ENCODE data around the gene SH3BP5L.

The SH3BP5L gene

GRCh38 chr1:248825909-248826760 lies at the start of gene SH3BP5L:
TSS of gene SH3BP5L (minus strand) at chr1:248825915. CDS start at chr1:248824935, 980 bp downstream.
- DNase-seq: peak; percentile 99

GRCh38 chr1:248873993-248874533 lies 48.3 kb upstream of the SH3BP5L start:
- peak; percentile 98 for DNase-seq

GRCh38 chr1:248873409-248873992 lies 47.8 kb upstream of the SH3BP5L start:
- peak; percentile 99 for DNase-seq

GRCh38 chr1:248872752-248873408 lies 47.2 kb upstream of the SH3BP5L start:
- peak; percentile 93 for DNase-seq

GRCh38 chr1:248871837-248872401 lies 46.2 kb upstream of the SH3BP5L start:
- DNase-seq: no peak

GRCh38 chr1:248862998-248863881 lies 37.5 kb upstream of the SH3BP5L start:
- peak; percentile 97 for DNase-seq

GRCh38 chr1:248862695-248862997 lies 36.9 kb upstream of the SH3BP5L start:
- no peak for DNase-seq

GRCh38 chr1:248861616-248862015 lies 35.9 kb upstream of the SH3BP5L start:
- DNase-seq: no peak

GRCh38 chr1:248860007-248860406 lies 34.3 kb upstream of the SH3BP5L start:
- no peak for DNase-seq

- DNase-seq: peak; percentile 100
Observed at GRCh38 chr1:248858891-248859889, 33.5 kb upstream of the SH3BP5L start, which contains the start of gene ZNF692. TSS of gene ZNF692 (minus strand) at chr1:248859085. CDS start at chr1:248858309, 776 bp downstream.

- DNase-seq: peak; percentile 92
Observed at GRCh38 chr1:248858096-248858890, 32.6 kb upstream of the SH3BP5L start.

- DNase-seq: no peak
Observed at GRCh38 chr1:248857749-248858095, 32.0 kb upstream of the SH3BP5L start.

- peak; percentile 46 for DNase-seq
Observed at GRCh38 chr1:248857201-248857600, 31.5 kb upstream of the SH3BP5L start.

- DNase-seq: no peak
Observed at GRCh38 chr1:248856176-248856575, 30.5 kb upstream of the SH3BP5L start.

GRCh38 chr1:248855580-248855979 lies 29.9 kb upstream of the SH3BP5L start:
- no peak for DNase-seq

GRCh38 chr1:248853663-248854375 lies 28.1 kb upstream of the SH3BP5L start:
- DNase-seq: no peak

GRCh38 chr1:248852481-248853405 lies 27.0 kb upstream of the SH3BP5L start:
- DNase-seq: no peak

- DNase-seq: no peak
Observed at GRCh38 chr1:248851390-248851789, 25.7 kb upstream of the SH3BP5L start.

Measured in NCI-H82 (cell line).